GM21717 (cell line): ENCODE data around the gene SVOPL.

Experiments used
- ATAC-seq: cut with Tn5 transposase; IDR thresholded peaks from one replicate; pipeline ENCODE4 v1.9.1; 2021; ENCODE audit warnings: mild to moderate bottlenecking, moderate library complexity; ENCODE audit not compliant: unreplicated experiment

Gene SVOPL

DNA sequence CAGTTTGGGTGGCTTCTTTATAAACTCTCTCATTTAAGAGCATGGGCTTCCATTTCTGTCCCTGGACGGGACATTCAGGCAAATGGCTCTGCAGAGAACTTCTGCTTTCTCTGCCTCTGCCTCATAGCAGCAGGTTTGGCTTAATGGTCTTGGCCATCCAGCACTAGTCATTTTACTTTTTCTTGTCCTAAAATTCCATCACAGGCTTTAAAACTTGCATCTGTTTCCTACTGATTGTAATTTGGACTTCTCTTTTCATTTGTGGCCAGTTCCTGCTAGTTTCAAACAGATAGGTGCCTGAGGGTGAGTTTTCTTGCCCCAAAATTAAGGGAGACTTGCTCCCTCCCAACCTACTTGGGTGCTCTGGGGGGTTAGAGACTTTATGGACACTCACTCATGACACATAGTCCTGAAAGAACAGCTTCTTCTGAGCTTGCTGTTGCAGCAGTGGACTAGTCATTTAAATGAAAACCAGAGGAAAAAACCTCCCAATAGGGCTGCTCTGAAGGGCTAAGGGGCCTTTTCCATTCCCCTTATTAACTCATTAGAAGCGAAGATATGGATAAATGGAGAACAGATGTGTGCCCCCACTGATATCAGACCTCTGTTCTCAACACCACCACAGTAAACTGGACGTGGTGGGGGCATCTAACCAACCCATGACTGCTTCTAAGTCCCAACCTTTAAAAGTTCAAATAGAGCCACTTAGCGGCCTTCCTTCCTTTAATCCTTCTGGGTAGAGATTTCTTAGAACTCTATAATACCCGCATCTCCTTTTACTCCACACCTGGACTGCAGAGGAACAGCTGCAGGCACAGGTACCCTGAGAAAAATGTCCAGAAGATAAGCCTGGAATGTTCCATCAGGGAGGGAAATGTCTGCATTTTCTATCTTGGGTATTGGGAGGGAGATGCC is 38.8 kb downstream of the SVOPL start:
- ATAC-seq = no peak

DNA sequence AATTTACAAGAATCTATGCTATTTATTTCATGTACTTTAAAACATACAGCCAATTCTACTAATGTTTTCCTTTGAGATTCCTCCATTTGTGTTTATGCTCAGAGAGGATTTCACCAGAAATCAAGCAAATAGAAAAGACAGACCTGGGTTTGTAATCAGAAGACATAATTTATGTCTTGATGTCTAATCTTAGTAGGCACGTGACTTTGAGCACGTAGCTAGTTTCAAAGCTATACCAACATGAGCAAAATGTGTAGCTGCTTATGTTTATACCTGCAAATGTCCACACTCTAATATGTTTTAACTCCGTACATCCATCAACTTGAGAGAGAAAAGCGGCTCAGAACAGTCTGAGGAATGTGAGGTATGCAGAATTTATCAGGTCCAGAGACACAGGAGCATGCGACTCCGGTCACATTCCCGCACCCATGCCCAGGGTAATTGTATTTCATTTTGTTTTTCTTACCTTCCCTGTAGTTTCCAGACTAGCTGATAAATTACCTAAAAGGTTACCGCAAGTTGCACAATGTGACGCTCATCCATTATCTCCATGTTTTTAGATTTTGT is 40.0 kb downstream of the SVOPL start:
- ATAC-seq = no peak

DNA sequence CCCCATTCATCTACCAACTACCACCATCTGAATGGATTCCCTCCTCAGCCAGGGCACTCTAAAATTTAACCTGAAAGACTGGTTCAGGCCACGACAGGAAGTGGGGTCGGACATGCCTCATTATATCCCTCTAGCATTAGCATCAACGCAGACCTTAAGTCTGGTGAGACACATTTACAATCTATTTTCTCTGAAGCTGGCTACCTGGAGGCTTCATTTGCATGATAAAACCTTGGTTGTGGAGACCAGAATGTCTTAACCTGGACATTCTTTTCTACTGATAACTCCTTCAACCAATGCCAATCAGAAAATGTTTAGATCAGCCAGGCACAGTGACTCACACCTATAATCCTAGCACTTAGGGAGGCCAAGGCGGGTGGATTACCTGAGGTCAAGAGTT is 42.3 kb downstream of the SVOPL start:
- no peak for ATAC-seq

DNA sequence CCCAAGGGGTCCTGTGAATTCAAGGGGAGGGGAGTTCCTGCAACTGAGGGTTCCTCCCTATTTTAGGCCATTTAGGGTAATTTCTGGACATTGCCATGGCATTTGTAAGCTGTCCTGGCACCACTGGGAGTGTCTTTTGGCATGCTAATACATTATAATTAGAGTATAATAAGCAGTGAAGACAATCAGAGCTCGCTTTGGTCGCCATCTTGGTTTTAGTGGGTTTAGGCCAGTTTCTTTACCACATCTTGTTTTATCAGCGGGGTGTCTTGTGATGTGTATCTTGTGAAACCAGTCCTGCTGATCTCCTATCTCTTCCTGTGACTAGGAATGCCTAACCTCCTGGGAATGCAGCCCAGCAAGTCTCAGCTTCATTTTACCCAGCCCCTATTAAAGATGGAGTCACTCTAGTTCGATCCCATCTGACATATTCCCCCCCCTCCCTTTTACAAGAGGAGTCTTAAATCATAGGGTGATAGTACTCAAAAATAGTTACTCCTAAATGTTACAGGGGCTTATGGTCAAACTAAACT is 43.2 kb downstream of the SVOPL start:
- no peak for ATAC-seq

DNA sequence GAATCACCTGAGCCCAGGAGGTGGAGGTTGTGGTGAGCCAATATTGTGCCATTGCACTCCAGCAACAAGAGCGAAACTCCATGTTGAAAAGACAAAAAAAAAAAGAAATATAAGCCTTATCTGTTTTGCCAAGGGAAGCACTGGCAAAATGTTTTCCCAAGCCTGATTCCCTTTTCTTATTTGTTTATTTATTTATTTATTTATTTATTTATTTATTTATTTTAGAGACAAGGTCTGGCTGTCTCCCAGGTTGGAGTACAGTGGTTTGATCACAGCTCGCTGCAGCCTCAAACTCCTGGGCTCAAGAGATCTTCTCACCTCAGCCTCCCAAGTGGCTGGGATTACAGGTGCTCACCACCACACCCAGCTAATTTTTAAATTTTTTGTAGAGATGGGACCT is 44.2 kb downstream of the SVOPL start:
- ATAC-seq = no peak

DNA sequence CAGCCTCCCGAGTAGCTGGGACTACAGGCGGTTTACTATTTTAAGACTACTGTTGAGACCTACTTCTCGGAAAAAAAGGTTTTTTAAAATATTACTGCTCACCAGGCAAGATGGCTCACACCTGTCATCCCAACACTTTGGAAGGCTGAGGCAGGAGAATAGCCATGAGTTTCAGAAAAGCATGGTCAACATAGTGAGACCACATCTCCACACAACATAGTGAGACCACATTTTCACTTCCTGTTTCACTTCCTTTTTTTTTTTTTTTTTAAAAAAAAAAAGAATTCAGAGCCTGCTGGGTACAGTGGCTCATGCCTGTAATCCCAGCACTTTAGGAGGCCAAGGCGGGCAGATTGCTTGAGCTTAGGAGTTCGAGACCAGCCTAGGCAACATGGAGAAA is 46.5 kb downstream of the SVOPL start:
- ATAC-seq = no peak

DNA sequence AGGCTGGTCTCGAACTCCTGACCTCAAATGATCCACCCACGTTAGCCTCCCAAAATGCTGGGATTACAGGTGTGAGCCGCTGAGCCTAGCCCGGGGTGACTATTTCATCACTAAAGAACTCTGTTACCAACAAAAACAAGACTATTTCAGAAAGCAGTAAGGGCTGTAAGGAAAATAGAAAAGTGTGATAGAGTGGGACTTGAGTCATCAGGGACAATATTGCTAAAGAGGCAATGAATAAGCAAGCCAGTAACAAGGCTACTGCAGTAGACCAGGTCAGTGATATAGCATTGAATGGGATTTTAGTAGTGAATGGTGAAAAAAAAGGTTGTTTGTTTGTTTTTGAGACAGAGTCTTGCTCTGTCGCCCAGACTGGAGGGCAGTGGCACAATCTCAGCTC is 51.7 kb downstream of the SVOPL start:
- ATAC-seq = no peak

DNA sequence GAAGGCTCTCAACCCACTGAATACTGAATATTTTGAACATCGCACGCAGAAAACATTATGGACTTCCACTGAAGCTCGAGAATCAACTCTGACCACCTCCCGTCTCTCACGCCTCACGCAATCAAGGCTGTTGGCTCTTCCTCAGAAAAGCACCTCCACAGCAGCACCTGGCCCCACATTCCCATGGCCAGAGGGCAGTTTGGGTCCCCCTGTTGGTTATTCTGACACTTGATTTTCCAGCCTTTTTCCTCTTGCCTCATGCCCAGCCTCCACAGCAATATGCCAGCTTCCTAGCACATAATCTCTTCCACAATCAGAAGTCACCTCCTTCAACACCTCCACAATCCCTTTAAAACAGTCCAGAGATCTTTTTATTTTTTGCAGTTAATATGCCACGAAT is 55.9 kb downstream of the SVOPL start:
- ATAC-seq = no peak

DNA sequence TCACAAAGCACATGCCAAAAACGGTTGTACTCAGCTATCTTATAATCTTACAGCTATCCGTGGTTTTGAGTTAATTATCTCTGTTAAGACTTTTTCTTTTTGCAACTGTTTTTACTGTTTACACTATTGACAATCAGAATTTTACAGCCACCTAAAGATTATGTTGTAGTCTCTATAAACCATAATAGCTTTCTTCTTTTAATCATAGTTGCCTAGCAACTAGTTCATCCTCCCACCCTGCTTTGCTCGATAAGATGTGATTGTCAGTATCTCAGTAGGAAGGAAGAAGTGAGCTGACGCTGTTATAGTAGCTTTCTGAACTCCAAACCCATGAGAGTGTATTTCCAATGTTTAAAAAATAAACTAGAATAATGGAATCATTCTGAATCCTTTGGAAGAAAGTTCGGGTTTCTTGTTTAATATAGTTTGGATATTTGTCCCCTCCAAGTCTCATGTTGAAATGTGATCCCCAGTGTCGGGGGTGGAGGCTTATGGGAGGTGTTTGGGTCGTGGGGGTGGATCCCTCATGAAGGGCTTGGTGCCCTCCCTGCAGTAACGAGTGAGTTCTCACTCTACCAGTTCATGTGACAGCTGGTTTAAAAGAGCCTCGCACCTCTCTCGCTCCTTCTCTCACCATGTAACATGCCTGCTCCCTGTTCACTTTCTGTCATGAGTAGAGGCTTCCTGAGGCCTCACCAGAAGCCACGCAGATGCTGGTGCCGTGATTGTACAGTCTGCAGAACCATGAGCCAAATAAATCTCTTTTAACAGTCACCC is 68.1 kb downstream of the SVOPL start:
- no peak for ATAC-seq

DNA sequence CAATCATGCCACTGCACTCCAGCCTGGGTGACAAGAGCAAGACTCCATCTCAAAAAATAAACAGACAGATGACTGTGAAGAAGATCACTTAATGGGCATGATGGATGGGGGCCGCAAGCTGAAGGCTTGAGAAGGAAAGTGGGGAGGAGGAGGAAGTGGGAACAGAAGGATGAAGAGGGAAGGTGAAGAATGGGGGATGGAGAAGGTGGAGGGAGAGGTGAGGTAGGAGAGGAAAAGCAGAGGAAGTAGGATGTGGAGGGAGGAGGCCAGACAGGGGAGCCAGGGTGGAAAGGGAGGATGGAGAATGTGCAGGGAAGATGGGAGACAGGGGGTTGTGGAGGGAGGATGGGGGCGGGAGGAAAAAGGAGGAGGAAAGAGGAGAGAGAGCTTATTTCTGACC is 68.8 kb downstream of the SVOPL start:
- no peak for ATAC-seq

DNA sequence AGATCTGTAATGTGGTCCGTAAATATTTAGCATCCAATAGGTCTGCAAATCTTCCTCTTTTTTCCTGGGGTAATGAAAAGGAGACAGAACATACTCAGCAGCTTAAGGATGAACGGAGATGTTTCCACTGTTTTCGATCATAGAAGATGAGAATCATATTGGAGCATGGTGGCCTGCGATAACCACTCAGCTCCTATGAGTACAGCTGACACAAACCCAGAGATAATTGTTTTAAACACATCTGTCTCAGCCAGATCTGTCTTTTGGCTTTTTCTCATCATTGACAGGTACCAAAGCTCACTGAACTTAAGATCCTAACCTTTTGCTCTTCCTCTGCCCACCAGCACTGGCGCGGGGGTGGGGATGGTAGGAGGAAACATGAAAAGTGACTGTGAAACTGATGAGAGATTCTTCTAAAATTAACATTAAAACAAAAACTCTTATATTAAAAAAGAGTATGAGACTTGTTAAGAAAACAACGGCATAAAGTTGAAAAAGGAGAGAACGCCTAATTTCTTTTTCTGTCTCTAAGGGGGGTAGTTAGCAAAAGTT is 71.0 kb downstream of the SVOPL start:
- ATAC-seq = no peak

DNA sequence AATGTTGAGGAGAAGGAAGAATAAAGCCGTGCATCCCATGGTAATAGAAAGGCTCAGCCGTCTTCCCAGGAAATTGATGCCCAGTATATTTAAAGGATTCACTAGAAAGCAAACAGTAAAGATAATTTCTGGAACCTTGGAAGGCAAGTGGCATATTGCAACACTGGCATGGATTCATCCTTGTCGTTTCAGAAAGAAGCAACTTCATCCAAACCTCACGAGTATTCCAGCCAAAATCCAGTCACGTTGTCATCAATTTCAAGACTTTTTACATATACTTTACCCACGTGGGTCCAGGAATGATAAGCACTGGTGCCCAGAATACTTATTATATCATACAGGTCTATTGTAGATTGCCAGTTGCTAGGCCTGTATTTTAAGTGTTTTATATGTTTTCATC is 73.8 kb downstream of the SVOPL start:
- ATAC-seq = no peak

DNA sequence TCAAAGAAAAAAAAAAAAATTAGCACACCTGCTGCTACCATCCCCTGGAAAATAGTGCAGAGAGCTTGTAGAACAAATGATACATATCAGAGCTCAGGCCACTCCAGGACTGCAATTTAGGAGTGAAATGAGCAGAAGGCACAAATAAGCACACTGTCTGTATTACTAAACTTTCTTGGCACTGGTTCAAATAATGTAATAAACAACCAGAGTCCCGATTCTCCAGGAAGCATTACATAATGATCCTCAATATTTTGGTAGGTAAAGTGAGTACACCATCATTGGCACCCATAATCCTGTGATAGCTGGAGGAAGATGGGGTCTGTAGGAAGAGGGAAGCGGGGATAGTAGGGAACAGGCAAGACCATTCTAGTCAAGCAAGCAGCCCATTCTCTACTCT is 74.3 kb downstream of the SVOPL start:
- no peak for ATAC-seq

DNA sequence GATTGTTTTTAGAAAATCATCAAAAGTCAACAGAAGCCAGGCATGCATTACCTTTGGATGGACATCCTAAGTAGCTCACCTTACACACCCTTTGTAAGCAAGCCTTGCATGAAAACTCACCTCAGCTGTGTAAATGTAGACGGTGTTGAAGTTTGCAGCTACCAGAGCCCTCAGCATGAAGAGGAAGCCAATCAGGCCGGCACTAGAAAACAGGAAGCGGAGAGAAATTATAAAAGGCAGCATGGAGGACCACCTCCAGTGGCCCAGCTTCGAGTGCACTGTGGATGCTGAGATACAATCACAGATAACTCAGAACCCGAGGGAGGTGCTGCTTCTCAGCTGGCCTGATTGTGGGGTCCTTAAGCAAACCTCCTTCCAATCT is 75.3 kb downstream of the SVOPL start:
- no peak for ATAC-seq

DNA sequence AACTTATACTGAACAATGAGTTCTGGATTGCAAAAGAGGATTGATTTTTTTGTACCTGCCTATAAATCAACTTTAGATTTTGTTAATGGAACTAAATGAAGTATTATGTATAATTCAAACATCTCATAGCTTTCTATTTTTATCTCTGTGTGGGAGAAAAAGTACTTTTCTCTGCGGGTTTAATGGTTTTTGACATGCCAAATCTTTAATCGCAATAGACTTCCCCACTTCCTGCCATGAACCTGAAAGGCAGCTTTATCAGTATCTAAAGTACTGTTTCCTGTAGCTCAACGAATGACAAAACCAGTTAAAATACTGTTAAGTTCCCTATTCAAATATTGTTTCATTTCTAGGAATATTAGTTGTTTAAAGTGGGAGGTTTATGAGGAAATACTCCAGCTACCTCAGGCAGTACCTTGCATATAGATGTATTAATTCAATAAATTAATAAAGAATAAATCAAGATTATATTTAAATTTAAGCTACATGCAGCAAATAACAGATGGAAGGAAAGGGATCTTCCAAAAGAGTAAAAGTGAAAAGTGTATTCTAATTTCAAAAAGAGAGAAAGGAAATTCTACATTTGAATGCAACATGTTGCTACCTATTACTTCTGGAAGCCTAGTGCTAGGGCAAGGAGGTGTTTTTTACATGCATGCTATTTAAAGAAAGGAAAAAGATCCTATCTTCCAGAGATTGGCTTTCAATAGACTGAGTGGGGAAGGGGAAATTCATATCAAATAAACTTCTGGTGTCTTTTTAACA is 75.9 kb downstream of the SVOPL start:
- ATAC-seq = no peak

DNA sequence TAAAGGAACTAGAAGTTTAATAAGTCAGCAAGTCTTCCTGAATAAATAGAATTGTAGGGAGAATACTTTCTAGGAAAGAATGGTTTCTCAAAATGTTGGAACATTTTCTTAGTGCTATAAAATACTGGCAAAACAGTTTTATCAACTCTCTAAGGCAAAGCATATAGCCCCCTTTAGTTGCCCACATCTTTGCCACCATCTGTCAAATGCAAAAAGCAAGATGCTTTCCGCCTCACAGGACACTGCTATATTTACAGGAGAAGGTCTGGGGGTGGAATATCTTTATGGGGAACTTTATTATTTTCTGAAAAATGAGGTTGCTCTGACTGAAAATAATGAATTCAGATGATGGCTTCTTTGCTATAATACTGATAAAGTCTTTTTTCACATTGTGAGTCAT is 78.3 kb downstream of the SVOPL start:
- no peak for ATAC-seq

DNA sequence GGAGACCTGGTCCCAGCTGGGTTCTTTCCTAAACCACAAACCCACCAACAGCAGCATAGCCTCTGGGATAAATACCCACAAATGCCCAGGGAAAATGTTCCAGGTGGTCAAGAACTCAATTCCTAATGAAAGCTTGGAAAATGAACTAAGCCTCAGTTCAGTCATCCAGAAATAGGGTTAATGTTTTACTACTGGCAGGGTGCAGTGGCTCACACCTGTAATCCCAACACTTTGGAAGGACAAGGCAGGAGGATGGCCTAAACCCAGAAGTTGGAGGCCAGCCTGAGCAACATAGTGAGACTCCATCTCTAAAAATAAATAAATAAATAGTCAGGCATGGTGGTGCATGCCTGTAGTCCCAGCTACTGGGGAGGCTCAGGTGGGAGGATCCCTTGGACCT is 82.2 kb downstream of the SVOPL start:
- no peak for ATAC-seq

DNA sequence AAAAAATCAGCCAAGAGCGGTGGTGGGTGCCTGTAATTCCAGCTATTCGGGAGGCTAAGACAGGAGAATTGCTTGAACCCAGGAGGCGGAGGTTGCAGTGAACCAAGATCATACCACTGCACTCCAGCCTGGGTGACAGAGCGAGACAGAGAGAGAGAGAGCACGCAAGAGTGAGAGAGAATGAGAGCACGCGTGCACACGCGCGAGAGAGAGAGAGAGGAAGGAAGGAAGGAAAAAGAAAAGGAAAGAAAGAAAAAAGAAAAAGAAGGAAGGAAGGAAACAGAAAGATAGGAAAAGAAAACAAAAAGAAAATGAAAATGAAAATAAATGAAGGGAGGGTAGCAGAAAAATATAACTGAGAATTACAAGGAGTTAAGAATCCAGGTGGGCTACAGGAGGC is 82.7 kb downstream of the SVOPL start:
- ATAC-seq = no peak

DNA sequence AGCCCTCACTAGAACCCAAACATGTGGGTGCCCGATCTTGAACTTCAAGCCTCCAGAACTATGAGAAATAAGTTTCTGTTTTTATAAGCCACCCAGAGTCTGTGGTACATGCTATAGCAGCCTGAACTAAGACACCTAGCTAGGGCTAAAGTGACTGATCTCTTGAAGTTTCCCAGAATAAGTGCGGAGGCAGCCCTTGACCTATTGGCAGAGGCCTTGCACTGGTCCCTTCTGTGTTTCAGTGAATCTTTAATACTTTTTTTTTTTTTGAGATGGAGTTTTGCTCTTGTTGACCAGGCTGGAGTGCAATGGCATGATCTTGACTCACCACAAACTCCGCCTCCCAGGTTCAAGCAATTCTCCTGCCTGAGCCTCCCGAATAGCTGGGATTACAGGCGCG is 85.1 kb downstream of the SVOPL start:
- no peak for ATAC-seq

DNA sequence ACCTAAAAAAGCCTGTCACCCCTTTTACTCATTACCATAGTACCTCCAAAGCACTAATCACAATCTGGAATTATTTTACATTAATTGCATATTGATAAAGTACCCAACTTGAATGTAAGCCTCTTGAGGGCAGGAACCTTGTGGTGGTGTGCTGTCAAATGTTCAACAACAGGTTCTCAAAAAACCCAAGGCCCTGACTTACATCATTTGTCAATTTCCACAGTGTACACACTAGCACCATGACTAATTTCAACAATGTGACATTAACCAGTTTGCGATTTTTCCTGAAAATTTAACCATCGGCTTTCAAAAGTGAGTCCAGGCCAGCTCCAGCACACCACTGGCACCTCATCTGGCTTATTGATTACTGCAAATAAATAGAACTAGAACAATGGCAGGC is 87.5 kb downstream of the SVOPL start:
- ATAC-seq = no peak
